GM12891 (cell line): Measurements from ENCODE around the gene TMEM121B.

ENCODE experiments used
- PAX5 ChIP-seq: IDR thresholded peaks from 2 replicates; pipeline ENCODE4 v1.6.1; 2011; ENCODE audit warnings: low read length, moderate library complexity, mild to moderate bottlenecking; ENCODE audit not compliant: insufficient read depth, severe bottlenecking
- POLR2A ChIP-seq: IDR thresholded peaks from 2 replicates; pipeline ENCODE4 v1.6.1; 2011; ENCODE audit warnings: low read depth, low read length, control low read depth
- POLR2AphosphoS5 ChIP-seq: IDR thresholded peaks from 2 replicates; pipeline ENCODE4 v1.6.1; 2011; ENCODE audit warnings: low read depth, low read length, control low read depth

GRCh38 chr22:17109976-17110375 is 11.2 kb downstream of the TMEM121B start:
- no peak for TF ChIP-seq POLR2A
- no peak for TF ChIP-seq PAX5
- TF ChIP-seq POLR2AphosphoS5: no peak
